ENCODE data around the gene CCDC85C.

Gene CCDC85C

GRCh38 chr14:99517643-99518381, 86.2 kb downstream of the CCDC85C start:
- Histone ChIP-seq H3K79me2 (ENCODE audit: control insufficient read depth, insufficient read depth, low read length) (no peaks in the 10 kb centered on the region), H3K4me2 (ENCODE audit: low read length) (no peak overlapping the region), H3K79me1 (ENCODE audit: low read length) (no peaks in the 10 kb centered on the region), H3K18ac (ENCODE audit: low read length) (no peak overlapping the region), H4K8ac (ENCODE audit: low read depth, low read length) (no peak overlapping the region), H2BK15ac (replicated peaks; ENCODE audit: low read depth) (no peak overlapping the region), H3K9ac (ENCODE audit: low read length) (no peak overlapping the region), H3K4me3 (ENCODE audit: low read length) (no peak overlapping the region), H3K27ac (ENCODE audit: low read depth, low read length) (no peak overlapping the region), H3K4ac (ENCODE audit: low read depth, low read length) (no peak overlapping the region), H3K36me3 (ENCODE audit: control insufficient read depth, insufficient read depth, low read length) (no peaks in the 10 kb centered on the region), H2BK120ac (ENCODE audit: low read depth, low read length) (no peak overlapping the region), H3K4me1 (ENCODE audit: control insufficient read depth, low read depth, low read length) (no peaks in the 10 kb centered on the region), H3K56ac (ENCODE audit: low read length) (no peak overlapping the region), H2AK5ac (ENCODE audit: low read length) (no peak overlapping the region), H2BK5ac (ENCODE audit: low read length) (no peak overlapping the region), H4K5ac (ENCODE audit: low read length) (no peak overlapping the region), H3K23ac (ENCODE audit: low read length) (no peak overlapping the region), H3K27me3 (ENCODE audit: insufficient read depth, low read length, poor library complexity) (no peaks in the 10 kb centered on the region)
- no peak for DNase-seq
- no CpG with 5 or more reads among the region's 16 CpGs for WGBS (ENCODE audit: extremely low coverage, insufficient coverage, low lambda C conversion rate)

GRCh38 chr14:99516871-99517642, 87.0 kb downstream of the CCDC85C start:
- DNase-seq: no peak
- WGBS (ENCODE audit: extremely low coverage, insufficient coverage, low lambda C conversion rate): no CpG with 5 or more reads among the region's 14 CpGs
- no peak overlapping the region for H4K8ac ChIP-seq (ENCODE audit: low read depth, low read length)

GRCh38 chr14:99516156-99516870, 87.7 kb downstream of the CCDC85C start:
- H4K5ac ChIP-seq (ENCODE audit: low read length): no peak overlapping the region
- no peaks in the 10 kb centered on the region for H3K4me1 ChIP-seq (ENCODE audit: control insufficient read depth, low read depth, low read length)
- H3K27me3 ChIP-seq (ENCODE audit: insufficient read depth, low read length, poor library complexity): no peaks in the 10 kb centered on the region
- no peak overlapping the region for H2BK120ac ChIP-seq (ENCODE audit: low read depth, low read length)
- no peak for DNase-seq
- H3K4me3 ChIP-seq (ENCODE audit: low read length): no peak overlapping the region
- H3K4ac ChIP-seq (ENCODE audit: low read depth, low read length): no peak overlapping the region
- H3K9ac ChIP-seq (ENCODE audit: low read length): no peak overlapping the region
- no peak overlapping the region for H2AK5ac ChIP-seq (ENCODE audit: low read length)
- no CpG with 5 or more reads among the region's 24 CpGs for WGBS (ENCODE audit: extremely low coverage, insufficient coverage, low lambda C conversion rate)
- H3K36me3 ChIP-seq (ENCODE audit: control insufficient read depth, insufficient read depth, low read length): no peaks in the 10 kb centered on the region
- H3K4me2 ChIP-seq (ENCODE audit: low read length): no peak overlapping the region
- no peak overlapping the region for H3K18ac ChIP-seq (ENCODE audit: low read length)
- H3K27ac ChIP-seq (ENCODE audit: low read depth, low read length): no peak overlapping the region
- no peak overlapping the region for H3K23ac ChIP-seq (ENCODE audit: low read length)
- H2BK15ac ChIP-seq (replicated peaks; ENCODE audit: low read depth): no peak overlapping the region
- H4K8ac ChIP-seq (ENCODE audit: low read depth, low read length): no peak overlapping the region
- H3K79me2 ChIP-seq (ENCODE audit: control insufficient read depth, insufficient read depth, low read length): no peaks in the 10 kb centered on the region
- H2BK5ac ChIP-seq (ENCODE audit: low read length): no peak overlapping the region
- H3K56ac ChIP-seq (ENCODE audit: low read length): no peak overlapping the region
- H3K79me1 ChIP-seq (ENCODE audit: low read length): no peaks in the 10 kb centered on the region

More at GRCh38 chr14:99516871-99517642, 87.0 kb downstream of the CCDC85C start:
- H3K9ac ChIP-seq (ENCODE audit: low read length): no peak overlapping the region
- H3K79me1 ChIP-seq (ENCODE audit: low read length): no peaks in the 10 kb centered on the region
- no peak overlapping the region for H3K4me3 ChIP-seq (ENCODE audit: low read length)
- H3K56ac ChIP-seq (ENCODE audit: low read length): no peak overlapping the region
- H2BK15ac ChIP-seq (replicated peaks; ENCODE audit: low read depth): no peak overlapping the region
- no peak overlapping the region for H3K4me2 ChIP-seq (ENCODE audit: low read length)
- no peak overlapping the region for H3K4ac ChIP-seq (ENCODE audit: low read depth, low read length)
- H3K79me2 ChIP-seq (ENCODE audit: control insufficient read depth, insufficient read depth, low read length): no peaks in the 10 kb centered on the region
- no peak overlapping the region for H2BK5ac ChIP-seq (ENCODE audit: low read length)
- no peak overlapping the region for H3K27ac ChIP-seq (ENCODE audit: low read depth, low read length)
- H3K27me3 ChIP-seq (ENCODE audit: insufficient read depth, low read length, poor library complexity): no peaks in the 10 kb centered on the region
- H3K4me1 ChIP-seq (ENCODE audit: control insufficient read depth, low read depth, low read length): no peaks in the 10 kb centered on the region
- H3K18ac ChIP-seq (ENCODE audit: low read length): no peak overlapping the region
- no peak overlapping the region for H2AK5ac ChIP-seq (ENCODE audit: low read length)
- H2BK120ac ChIP-seq (ENCODE audit: low read depth, low read length): no peak overlapping the region
- no peak overlapping the region for H3K23ac ChIP-seq (ENCODE audit: low read length)
- no peaks in the 10 kb centered on the region for H3K36me3 ChIP-seq (ENCODE audit: control insufficient read depth, insufficient read depth, low read length)
- H4K5ac ChIP-seq (ENCODE audit: low read length): no peak overlapping the region

GRCh38 chr14:99515301-99516155, 88.5 kb downstream of the CCDC85C start:
- no peak overlapping the region for H4K5ac ChIP-seq (ENCODE audit: low read length)
- H3K4me3 ChIP-seq (ENCODE audit: low read length): no peak overlapping the region
- no peak overlapping the region for H3K23ac ChIP-seq (ENCODE audit: low read length)
- no peak for DNase-seq
- no peak overlapping the region for H2AK5ac ChIP-seq (ENCODE audit: low read length)
- H3K79me2 ChIP-seq (ENCODE audit: control insufficient read depth, insufficient read depth, low read length): no peaks in the 10 kb centered on the region
- H3K9ac ChIP-seq (ENCODE audit: low read length): no peak overlapping the region
- H3K4me1 ChIP-seq (ENCODE audit: control insufficient read depth, low read depth, low read length): no peaks in the 10 kb centered on the region
- no peak overlapping the region for H3K4ac ChIP-seq (ENCODE audit: low read depth, low read length)
- H2BK120ac ChIP-seq (ENCODE audit: low read depth, low read length): no peak overlapping the region
- WGBS (ENCODE audit: extremely low coverage, insufficient coverage, low lambda C conversion rate): no CpG with 5 or more reads among the region's 27 CpGs
- no peaks in the 10 kb centered on the region for H3K36me3 ChIP-seq (ENCODE audit: control insufficient read depth, insufficient read depth, low read length)
- no peak overlapping the region for H4K8ac ChIP-seq (ENCODE audit: low read depth, low read length)
- no peaks in the 10 kb centered on the region for H3K79me1 ChIP-seq (ENCODE audit: low read length)
- H3K4me2 ChIP-seq (ENCODE audit: low read length): no peak overlapping the region
- H3K18ac ChIP-seq (ENCODE audit: low read length): no peak overlapping the region
- no peak overlapping the region for H3K56ac ChIP-seq (ENCODE audit: low read length)
- H2BK15ac ChIP-seq (replicated peaks; ENCODE audit: low read depth): no peak overlapping the region
- no peak overlapping the region for H3K27ac ChIP-seq (ENCODE audit: low read depth, low read length)
- no peak overlapping the region for H2BK5ac ChIP-seq (ENCODE audit: low read length)
- no peaks in the 10 kb centered on the region for H3K27me3 ChIP-seq (ENCODE audit: insufficient read depth, low read length, poor library complexity)

DNA sequence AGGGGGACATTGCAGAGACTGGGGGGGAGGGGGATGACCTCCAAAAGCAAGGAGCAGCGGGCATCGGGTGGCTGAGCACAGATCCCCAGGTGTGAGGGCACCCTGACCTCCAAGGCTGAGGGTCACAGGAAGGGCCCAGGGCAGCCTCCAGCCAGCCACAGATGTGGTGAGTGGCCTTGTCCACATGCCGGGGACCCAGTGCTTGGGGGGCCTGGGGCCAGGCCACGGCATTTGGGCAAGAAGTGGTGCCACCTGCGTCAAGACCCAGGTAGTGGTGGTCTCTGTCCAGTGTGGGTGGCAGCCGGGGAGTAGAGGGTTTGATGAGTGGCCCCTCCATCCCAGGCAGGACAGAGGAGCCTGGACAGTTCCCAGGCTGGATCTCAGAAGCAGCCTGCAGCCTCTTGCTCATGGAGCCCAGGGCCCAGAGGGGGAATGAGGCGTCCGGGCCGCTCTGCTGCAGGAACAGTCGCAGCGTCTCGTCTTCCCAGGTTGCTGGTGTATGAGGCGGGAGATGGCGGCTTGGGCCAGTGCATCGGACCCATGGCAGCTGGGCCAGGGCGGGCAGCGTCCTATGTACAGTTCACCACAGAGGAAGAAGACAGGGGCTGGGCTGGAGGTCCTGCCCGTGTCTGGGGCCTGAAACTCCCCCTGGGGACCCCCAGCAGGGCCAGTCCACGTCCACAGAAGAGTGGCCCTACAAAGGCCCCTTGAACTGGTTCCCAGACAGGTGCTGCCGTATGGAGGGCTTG, 89.3 kb downstream of the CCDC85C start:
- Histone ChIP-seq H3K4me2 (ENCODE audit: low read length) (no peak overlapping the region), H3K56ac (ENCODE audit: low read length) (no peak overlapping the region), H2BK15ac (replicated peaks; ENCODE audit: low read depth) (no peak overlapping the region), H2BK120ac (ENCODE audit: low read depth, low read length) (no peak overlapping the region), H4K5ac (ENCODE audit: low read length) (no peak overlapping the region), H3K23ac (ENCODE audit: low read length) (no peak overlapping the region), H3K4me1 (ENCODE audit: control insufficient read depth, low read depth, low read length) (no peaks in the 10 kb centered on the region), H3K27ac (ENCODE audit: low read depth, low read length) (no peak overlapping the region), H3K9ac (ENCODE audit: low read length) (no peak overlapping the region), H3K36me3 (ENCODE audit: control insufficient read depth, insufficient read depth, low read length) (no peaks in the 10 kb centered on the region), H3K27me3 (ENCODE audit: insufficient read depth, low read length, poor library complexity) (no peaks in the 10 kb centered on the region), H3K79me1 (ENCODE audit: low read length) (no peaks in the 10 kb centered on the region), H3K18ac (ENCODE audit: low read length) (no peak overlapping the region), H3K79me2 (ENCODE audit: control insufficient read depth, insufficient read depth, low read length) (no peaks in the 10 kb centered on the region), H3K4ac (ENCODE audit: low read depth, low read length) (no peak overlapping the region), H4K8ac (ENCODE audit: low read depth, low read length) (no peak overlapping the region), H3K4me3 (ENCODE audit: low read length) (no peak overlapping the region), H2BK5ac (ENCODE audit: low read length) (no peak overlapping the region), H2AK5ac (ENCODE audit: low read length) (no peak overlapping the region)
- no CpG with 5 or more reads among the region's 20 CpGs for WGBS (ENCODE audit: extremely low coverage, insufficient coverage, low lambda C conversion rate)
- DNase-seq: no peak
